G401.6 (cell line): ENCODE measurements around the gene DCTD.
A peak's percentile ranks its signal among the peaks of the same experiment; 100 is the strongest.

ENCODE experiments used
- FAIRE-seq: peaks from 2 replicates; lab custom pipeline; 2012; peaks lifted over from hg19 to GRCh38; lab: Jason Lieb, UNC

DCTD gene

DNA sequence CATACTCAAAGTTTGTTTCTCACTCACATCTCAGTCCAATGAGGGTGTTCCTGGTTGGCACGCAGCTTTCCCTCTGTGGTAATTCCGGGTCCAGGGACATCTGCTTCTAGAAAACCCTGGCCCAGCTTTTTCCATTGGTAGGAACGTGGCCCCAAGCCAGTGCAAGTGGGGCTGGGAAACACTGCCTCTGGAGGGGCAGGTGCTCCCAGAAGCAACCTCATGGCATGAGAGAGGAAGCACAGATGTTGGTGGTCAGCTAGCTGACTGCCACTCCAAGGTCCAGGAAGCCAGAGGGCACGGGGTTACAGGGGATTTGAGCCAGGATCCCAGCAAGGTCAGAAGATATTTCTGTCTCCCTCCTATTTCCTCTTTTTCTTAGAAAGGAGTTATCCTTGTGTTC lies 47.5 kb downstream of the DCTD start:
- no peak for FAIRE-seq

DNA sequence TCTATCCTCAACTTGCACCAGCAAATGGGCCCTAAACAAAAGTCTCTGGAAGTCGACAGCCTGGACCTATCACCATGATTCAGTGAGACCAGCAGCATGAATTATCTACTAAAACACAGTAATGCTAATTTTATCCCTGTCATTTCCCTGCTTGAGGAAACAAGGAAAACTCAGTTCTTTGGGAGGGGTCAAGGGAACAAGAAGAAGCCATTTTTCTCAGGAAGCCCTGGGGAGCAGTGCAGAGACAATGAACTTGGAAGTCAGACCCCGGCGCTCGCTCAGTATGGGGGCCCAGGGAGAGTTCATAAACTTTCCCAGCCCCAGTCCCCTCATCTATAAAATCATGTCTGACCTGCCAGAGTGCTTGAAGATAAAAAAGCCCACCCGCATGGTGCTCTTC lies 50.4 kb downstream of the DCTD start:
- FAIRE-seq: no peak

DNA sequence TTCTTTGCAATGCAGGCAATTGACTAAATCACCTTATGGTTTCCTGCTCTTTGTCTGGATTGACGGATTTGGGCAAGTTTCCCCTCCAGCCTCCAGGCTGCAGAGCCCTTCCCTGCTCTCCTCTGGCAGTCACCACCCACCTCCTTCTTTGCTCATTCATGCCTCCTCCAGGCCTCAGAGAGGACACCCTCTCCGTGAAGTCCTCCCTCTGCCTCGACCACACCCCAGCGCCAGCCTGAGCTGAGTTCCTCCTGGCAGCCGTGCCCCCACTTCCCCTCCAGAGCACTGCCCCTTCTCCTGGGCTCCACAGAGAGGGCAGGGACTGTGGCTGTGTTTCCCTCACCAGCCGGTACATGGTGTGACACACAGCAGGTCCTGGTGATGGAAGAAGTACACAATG lies 53.7 kb downstream of the DCTD start:
- FAIRE-seq: no peak

DNA sequence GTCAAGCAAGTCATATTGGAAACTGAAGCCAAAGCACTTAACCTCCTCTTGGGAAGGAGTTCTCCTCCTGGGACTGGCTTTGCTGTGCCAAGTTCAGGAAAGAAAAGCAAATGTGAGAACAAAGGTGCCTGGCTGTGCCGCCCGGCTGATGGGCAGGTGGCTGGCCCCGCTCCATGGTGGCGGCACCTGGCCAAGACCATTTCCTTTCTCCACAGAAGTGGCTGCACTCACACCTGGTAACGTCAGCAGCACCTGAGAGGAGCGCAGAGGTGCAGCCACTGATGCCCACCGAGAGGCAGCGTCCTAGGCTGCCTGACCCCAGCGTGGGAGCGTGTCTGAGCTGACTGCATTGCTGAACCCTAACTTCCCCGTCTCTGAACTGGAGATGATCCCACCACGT lies 54.3 kb downstream of the DCTD start:
- no peak for FAIRE-seq

DNA sequence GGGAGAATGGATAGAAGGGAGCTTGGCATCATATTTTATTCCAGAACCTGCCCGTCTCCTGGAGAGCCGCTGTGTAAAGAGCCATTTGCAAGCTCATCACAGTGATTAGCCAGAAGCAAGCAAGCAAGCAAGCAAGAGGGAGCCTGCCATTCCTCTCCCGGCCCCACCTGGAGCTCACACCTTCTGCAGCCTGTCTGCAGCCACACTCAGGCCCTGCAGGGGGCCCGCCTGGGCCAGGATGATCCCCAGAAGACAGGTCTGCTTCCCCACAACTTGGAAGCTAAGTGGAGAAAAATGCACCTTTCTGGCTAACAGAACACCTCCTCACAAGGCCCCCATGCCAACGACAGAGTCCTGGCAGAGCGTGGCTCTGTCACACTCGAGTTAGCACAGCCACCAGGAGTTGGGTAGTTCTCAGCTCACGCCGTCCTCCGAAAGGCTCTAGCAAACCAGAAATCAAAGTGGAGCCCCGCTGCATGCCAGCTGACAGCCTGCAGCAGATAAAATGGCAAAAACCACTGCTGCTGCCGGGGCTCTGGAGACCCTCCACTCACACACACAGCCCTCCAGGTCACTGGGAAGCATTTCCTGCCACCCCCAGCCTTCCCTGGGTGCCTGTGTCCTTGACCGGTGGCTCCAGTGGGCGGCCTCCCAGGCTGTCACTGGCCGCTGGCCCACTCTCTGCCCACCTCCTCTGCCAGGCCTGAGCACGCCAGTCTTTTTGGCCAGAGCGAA lies 54.9 kb downstream of the DCTD start:
- no peak for FAIRE-seq

DNA sequence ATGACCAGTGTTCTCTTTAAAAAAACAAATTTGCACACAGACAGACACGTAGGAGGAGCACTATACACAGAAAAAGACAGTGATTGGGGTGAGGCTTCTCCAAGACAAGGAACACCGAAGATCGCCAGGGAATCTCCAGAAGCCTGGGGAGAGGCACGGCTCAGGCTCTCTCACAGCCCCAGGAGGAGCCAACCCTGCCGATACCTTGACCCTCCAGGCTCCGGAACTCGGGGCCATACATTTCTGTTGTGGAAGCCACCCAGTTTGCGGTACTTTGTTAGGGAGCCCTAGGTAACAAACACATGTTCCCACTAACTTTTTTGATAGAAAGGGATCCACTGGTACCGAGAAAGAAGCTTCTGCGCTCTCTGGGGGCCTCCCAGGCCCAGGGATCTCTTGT lies 55.8 kb downstream of the DCTD start:
- FAIRE-seq: no peak

DNA sequence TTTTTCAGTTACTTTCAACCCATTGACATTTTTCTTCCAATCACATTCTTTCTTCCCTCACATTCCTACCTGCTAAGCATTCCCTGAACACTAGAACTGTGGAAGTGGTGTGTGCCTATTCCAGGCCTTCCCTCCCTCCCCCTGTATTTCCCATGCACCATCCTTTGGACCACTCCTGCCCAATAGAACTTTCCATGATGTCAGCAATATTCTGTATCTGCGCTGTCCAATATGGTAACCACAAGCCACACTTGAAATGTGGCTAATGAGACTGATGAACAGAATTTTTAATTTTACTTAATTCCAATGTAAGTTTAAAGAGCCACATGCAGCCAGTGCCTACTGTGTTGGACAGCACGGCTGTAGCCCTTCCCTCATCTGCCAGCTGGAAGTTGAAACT lies 57.5 kb downstream of the DCTD start:
- no peak for FAIRE-seq

DNA sequence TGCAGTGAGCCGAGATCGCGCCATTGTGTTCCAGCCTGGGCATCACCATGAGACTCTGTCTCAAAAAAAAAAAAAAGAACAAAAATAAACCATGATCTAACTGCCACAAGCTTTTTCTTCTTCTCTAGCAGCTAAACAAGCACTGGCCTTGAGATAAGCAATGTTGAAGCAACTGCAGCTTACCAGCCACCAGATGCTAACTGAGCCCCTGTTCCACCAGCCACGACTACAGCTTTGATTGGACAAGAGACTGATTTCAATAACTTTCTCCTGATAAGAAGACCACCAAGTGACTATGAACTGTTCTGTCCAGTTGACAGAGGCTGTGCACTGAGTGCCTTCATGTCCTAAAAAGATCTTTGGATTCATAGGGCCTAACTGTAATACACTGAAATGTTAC lies 58.5 kb downstream of the DCTD start:
- no peak for FAIRE-seq

DNA sequence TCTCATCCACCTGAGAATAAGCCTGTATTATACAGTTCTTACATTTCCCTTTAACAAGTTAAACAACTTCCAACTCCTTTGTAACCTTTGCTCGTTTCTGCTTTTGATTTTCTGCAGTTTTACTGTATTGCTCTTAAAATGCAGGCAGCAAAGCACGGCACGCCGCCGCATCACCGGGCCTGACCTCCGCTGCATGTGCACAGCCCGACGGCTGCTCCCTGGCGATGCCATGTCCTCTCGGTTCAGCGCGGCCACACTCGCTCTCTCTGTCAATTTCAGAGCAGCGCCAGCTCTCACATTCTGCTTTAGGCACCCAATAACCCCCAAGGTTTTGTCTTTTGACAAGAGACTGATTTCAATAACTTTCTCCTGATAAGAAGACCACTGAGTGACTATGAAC lies 60.3 kb downstream of the DCTD start:
- no peak for FAIRE-seq

DNA sequence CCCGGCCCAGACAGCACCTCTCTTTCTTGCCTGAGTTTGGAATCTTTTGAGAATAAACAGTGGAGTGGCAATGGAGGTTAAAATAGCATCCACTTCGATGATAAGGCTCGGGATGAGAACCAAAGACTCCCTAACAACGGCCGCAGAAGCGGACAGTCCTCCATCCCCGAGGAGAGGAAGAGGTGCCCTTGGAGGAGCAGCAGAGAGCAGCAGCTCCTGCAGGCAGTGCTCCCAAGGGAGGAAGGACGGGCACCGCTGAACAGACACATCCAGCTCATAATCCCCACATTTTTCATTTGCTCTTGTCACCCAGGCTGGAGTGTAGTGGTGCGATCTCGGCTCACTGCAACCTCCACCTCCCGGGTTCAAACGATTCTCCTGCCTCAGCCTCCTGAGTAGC lies 61.3 kb downstream of the DCTD start:
- FAIRE-seq: no peak

DNA sequence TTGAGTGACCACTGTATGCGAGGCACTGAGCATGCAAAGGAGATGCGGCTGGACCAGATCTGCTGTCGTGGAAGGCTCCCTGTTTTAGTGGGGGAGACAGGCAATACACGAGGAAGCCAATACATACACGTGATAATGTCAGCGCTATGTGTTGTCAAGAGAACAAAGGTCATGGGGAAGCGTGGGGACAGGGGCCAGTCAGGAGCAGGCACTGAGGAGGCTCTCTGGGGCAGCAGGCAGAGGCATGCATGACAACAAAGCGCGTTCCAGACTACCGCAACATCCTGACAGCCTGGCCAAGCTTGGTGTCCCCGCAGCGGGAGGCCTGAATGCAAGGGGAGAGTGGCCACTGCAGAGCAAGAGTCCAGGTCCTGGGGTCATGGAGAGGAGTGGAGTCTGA lies 61.9 kb downstream of the DCTD start:
- no peak for FAIRE-seq

DNA sequence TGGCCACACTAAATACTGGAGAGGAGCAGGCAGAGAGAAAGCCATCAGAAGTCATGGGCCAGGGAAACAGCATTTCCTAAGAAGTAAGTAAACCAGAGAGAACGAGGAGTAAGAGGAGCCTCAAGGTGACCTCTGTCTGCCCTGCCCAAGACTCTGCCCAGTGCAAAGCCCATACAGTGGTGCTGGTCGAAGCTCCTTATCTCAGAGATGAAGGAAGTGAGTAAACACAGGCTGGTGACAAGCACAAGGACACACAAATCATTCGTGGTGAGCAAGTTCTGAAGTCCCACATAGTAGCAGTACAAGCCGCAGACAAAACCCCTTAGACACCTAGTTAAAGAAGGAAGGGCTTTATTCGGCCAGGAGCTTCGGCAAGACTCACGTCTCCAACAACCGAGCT lies 62.7 kb downstream of the DCTD start:
- FAIRE-seq: no peak

DNA sequence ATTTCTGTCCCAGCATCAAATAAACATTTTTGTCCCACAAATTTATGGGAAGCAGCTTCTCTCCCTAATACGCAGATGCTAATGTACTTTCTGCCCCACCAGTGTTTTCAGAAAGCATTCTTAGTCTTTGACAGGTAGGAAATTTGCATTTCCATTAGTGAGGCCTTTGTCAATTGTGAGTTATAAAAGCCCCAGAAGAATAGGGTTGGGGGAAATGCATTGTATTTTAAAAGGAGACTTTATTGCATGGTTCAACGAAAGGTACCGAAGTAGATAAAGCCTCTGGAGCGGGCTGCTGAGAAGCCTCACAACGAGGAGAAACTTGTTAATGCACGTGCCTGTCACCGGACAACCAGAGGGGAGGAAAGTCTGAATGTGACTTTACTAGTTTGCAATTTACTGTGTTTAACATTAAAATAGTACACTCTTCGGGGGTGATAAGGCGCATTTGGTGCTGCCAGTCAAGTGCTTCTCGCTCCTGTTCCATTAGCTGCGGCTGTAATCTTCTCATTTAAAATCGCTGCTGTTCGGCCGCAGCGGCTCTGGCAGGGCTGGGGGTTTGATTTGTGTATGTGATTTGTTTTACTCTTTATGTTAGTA lies 63.4 kb downstream of the DCTD start:
- FAIRE-seq: no peak

DNA sequence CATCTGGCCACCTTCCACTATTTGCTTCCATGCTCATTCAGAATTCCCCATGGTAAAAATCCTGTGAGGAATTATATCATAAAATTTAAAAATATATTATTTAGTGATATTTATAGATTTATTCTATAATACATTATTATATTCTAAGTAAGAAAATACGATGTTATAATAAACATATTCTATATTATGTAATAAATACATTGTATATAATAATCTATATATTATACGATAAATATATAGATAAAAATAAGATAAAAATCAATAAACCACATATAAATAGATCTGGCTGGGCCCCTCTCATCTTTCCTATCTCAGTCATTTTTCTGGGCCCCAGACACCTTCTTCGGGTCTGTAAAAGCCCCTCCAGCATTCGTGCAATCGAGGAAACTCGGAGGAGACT lies 68.5 kb downstream of the DCTD start:
- FAIRE-seq: peak; percentile 84

DNA sequence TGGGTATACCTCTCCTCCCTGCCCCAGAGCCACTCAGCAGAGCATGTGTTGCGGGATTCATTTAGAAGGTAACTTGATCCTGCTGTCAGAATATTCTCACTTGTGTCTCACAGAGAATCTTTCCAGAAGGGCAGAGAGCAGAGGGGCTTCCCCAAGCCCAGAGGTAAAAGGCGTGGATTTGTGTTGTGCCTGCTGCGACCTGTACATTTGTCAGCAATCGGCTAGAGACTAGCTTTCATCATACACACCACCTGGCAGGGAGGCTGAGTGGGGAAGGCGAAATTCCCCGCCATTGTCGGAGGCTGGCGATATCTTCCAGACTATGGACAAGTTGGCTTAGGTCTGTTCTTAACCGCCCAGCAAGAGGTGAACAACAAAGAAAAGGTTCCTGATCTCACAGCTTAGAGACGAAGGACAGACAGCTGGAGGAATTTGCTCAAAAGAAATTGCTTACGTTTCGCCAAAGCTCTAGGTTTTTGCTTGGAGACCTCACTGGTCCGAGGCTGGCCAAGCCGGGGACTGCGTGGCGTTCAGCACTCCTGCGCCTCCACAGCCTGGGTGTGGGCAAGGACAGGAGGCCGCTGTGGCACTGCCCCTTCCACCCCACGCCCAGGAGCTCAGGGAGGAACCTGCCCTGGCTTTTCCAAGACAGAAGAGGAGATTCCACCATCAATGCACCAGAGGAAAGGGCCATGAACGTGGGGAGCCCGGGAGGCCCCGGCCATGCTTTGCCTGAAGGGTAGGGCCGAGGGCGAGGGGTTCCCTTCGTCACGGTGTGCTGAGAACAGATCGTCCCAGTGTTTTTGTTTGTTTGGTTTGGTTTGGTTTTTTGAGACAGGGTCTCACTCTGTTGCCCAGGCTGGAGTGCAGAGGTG lies 69.4 kb downstream of the DCTD start:
- no peak for FAIRE-seq

DNA sequence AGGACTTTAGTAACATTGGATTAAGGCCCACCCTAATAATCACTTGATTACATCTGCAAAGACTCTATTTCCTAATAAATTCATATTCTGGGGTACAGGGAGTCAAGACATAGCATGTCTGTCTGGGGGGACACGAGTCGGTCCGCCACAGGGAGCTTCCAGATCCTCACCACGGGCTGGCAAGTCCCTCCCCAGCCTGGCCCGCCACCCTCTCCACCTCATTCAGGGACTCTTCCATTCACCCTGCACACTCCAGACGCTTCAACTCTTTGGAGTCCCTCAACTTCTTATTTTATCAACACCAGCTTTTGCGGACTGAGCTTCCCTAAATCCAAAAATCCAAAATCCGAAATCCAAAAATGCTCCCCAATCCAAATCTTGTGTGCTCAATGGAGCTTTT lies 71.2 kb downstream of the DCTD start:
- no peak for FAIRE-seq

DNA sequence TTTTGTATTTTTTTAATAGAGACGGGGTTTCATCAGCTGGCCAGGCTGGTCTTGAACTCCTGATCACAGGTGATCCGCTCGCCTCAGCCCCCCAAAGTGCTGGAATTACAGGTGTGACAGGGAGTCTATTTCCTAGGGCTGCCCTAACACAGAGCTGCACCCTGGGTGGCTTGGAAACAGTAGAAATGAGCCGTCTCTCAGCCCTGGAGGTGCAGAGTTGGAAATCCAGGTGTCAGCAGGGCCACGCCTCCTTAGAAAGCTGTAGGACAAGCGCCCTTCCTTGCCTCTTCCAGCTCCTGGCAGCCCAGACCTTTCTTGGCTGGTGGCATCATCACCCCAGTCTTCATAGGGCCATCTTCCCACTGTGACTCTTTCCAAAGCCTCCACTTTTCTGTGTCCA lies 71.6 kb downstream of the DCTD start:
- FAIRE-seq: no peak

DNA sequence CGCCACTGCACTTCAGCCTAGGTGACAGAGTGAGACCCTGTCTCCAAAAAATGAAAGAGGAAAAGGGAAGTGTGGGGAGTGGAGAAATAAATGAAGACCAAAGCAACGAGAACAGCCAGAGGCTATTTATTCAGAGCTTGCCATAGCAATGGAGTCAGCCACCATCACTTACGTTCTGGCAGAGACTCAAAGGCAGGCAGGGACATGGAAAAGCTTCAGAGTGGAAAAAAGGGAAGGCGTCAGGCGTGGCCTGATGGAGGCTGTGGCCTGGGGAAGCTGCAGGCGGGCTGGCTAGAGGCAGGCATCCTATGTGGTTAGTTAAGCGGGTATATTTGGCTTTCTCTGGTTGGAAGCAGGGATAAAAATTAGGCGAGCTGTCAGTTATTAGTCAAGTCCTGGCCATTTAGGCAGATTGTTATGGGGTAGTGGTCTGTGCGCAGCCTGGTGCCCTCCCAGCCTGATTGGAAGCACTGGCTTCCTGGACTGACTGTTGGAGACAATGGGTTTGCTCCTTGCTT lies 73.3 kb downstream of the DCTD start:
- FAIRE-seq: no peak

DNA sequence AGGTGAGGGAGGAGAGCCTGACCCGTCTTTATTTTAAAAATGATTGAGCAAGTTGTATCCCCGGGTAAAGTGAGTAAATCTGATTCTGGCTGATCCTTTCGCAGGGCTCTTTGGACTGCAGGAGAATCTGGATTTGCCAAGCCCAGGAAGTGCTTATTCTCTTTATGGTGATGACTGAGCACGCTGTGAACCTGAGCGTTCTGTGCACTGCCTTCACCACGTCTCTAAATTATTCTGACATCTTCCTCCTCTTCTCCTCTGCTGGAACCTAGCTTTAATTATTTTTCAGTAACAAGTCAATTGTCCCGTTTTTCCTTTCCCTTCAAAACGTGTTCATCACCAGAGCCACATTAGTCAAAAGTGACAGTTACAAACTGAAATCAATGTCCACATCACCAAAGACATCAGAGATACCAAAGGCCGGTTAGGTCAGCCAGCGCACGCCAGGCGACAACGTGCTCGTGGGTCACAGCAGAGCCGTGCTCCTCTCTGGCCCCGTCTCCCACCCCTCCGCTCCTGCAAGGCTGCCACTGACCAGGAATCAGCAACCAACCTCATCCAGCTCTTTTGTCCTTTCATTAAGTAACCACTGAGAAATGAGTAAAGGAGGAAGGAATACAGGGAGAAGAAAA lies 74.3 kb downstream of the DCTD start:
- no peak for FAIRE-seq

DNA sequence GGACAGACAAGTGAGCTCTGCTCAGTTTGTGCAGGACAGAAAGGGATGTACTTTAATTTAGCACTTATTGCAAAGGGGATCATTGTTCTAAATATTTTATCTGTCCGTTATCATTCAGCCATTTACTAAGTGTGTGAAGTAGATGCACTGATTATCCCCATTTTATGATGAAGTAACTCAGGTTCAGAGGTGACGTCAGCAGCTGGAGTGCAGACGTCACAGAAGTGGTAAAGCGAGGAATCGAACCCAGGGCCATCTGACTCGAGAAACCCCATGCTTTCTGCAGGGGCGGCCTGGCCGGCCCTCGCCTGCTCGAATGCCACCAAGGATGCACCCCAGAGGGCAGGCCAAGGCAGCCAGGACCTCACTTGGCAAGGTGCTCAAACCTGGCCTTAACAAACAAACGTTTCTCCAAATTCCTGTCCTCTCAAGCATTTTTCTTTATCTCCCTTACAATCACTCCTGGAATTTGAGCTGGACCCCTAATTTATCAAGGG lies 75.0 kb downstream of the DCTD start:
- FAIRE-seq: no peak

DNA sequence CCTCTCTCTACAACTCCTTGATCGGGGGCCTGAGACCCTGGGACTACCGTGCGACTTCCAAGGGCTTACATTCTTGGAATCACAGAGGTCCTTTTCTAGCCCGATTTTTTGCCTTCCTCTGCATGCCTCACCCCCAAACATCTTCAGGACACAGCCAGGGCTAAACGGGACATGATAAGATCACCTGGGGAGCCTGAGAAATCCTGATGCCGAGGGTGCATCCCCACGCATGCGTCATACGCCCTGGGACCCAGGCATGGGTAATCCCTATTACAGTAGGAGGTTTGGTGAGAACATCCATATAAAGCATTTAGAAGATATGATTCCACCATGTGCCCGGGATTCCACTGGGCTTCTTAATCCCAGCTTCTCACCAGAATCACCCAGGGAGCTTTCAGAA lies 77.1 kb downstream of the DCTD start:
- no peak for FAIRE-seq
